ENCODE data around the gene RYR2.

DNA sequence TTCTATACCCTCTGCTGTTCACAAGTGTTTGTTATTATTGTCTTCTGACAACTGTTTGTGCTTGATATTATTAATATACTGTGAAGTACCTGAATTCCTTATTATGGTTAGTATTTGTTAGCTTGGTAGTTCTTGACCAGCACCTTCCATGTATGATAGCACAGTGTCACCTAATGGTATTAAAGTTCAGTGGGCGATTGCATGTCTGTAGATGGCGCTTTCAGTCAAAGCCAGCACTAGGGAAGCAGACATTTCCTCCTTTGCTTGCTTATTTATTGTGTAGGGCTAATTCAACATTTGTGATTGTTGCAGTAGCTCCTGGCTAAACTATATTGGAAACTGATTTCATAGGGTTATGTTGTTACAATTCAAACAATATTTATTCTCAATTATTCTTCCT lies 630.8 kb downstream of the RYR2 start:
- TF ChIP-seq TAF15 (IDR thresholded peaks at IDR 0.05; ENCODE audit: low read depth, low read length) (no peak), JUND (IDR thresholded peaks at IDR 0.05; ENCODE audit: borderline replicate concordance, low read depth, low read length) (no peak), JUND (tag; IDR thresholded peaks at IDR 0.05; ENCODE audit: borderline replicate concordance, low read depth, low read length) (no peak), ILK (tag; IDR thresholded peaks at IDR 0.05; ENCODE audit: borderline replicate concordance, low read depth) (no peak), NFYB (IDR thresholded peaks at IDR 0.05; ENCODE audit: extremely low read depth, insufficient read length) (no peak)
- TF ChIP-seq, protein P1, sequence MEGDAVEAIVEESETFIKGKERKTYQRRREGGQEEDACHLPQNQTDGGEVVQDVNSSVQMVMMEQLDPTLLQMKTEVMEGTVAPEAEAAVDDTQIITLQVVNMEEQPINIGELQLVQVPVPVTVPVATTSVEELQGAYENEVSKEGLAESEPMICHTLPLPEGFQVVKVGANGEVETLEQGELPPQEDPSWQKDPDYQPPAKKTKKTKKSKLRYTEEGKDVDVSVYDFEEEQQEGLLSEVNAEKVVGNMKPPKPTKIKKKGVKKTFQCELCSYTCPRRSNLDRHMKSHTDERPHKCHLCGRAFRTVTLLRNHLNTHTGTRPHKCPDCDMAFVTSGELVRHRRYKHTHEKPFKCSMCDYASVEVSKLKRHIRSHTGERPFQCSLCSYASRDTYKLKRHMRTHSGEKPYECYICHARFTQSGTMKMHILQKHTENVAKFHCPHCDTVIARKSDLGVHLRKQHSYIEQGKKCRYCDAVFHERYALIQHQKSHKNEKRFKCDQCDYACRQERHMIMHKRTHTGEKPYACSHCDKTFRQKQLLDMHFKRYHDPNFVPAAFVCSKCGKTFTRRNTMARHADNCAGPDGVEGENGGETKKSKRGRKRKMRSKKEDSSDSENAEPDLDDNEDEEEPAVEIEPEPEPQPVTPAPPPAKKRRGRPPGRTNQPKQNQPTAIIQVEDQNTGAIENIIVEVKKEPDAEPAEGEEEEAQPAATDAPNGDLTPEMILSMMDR (IDR thresholded peaks at IDR 0.05 in 2 of 3, conservative IDR thresholded peaks at IDR 0.05 in 1 of 3; ENCODE audit: insufficient read depth in 2 of 3, low read depth in 1 of 3, low read length in 3 of 3), result peak in 2 of 3 experiments; percentile 32 to 36; a peak in 2 of 6 replicates
- TF ChIP-seq, protein P2, sequence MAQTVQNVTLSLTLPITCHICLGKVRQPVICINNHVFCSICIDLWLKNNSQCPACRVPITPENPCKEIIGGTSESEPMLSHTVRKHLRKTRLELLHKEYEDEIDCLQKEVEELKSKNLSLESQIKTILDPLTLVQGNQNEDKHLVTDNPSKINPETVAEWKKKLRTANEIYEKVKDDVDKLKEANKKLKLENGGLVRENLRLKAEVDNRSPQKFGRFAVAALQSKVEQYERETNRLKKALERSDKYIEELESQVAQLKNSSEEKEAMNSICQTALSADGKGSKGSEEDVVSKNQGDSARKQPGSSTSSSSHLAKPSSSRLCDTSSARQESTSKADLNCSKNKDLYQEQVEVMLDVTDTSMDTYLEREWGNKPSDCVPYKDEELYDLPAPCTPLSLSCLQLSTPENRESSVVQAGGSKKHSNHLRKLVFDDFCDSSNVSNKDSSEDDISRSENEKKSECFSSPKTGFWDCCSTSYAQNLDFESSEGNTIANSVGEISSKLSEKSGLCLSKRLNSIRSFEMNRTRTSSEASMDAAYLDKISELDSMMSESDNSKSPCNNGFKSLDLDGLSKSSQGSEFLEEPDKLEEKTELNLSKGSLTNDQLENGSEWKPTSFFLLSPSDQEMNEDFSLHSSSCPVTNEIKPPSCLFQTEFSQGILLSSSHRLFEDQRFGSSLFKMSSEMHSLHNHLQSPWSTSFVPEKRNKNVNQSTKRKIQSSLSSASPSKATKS (CRISPR knock-in tag; IDR thresholded peaks at IDR 0.05), result no peak
